NCI-H345 treated with DMSO at 0.1 percent for 48 hours (cell line): ENCODE results near the gene ABCC2.
"Not testable (repeated sequence)": the region's sequence is repeated elsewhere in the genome, so short reads cannot be mapped to it uniquely, and the experiment has no call there.

Experiments used
- DNase-seq: peaks from one replicate; lab custom pipeline; 2025; ENCODE audit not compliant: unreplicated experiment; lab: John Stamatoyannopoulos, UW

The ABCC2 gene

GRCh38 chr10:99888622-99889021, 106.2 kb downstream of the ABCC2 start:
- no peak for DNase-seq

GRCh38 chr10:99894613-99895012, 112.2 kb downstream of the ABCC2 start:
- DNase-seq = no peak

- not testable (repeated sequence) for DNase-seq
These were observed 112.6 kb downstream of the ABCC2 start for GRCh38 chr10:99895066-99895465.

GRCh38 chr10:99895867-99896266, 113.4 kb downstream of the ABCC2 start:
- no peak for DNase-seq
